Subcutaneous adipose tissue (tissue), 4 donors: Measurements from ENCODE around the gene CXXC5. TPM values are rescaled to one million over a fixed set of nuclear protein-coding genes. Genes with fewer than 3 reads are reported as not detected.

Experiments
- total RNA-seq, 4 donors: library from RNA; depleted of rRNA; stranded (reverse); fragments of >200 nt; gene quantifications; one replicate each; pipeline ENCODE4 v1.1.0, GENCODE V29; 2016
- TF ChIP-seq, protein P1 (sequence below): fragments of 450-650 bp; IDR thresholded peaks from one replicate; pipeline ENCODE4 v1.5.1; 2016; ENCODE audit warnings: low read depth, mild to moderate bottlenecking, control low read depth, antibody characterized with exemption, moderate library complexity

Gene CXXC5
- total RNA-seq, 4 donors from 2014 or later: 19.1 to 68.4 (median 45.7) TPM

DNA sequence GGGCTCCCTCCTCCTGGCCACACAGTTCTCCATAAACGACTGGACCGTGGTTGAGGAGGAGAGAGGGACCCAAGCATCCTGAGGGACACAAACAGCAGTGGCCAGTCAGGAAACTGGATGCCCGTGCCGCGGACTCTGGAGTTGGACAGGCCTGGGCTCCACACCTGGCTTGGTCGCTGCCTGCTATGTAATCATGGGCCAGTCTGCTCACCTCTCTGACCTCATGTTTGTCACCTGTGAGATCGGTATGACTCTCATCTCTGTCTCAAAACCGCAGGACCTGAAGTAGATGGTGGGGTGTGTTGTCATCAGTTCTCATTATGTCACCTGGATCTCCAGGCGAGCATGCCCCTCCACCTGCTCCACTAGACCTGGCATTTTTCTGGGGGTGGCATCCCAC lies 14.5 kb downstream of the CXXC5 start:
- TF ChIP-seq, protein P1, sequence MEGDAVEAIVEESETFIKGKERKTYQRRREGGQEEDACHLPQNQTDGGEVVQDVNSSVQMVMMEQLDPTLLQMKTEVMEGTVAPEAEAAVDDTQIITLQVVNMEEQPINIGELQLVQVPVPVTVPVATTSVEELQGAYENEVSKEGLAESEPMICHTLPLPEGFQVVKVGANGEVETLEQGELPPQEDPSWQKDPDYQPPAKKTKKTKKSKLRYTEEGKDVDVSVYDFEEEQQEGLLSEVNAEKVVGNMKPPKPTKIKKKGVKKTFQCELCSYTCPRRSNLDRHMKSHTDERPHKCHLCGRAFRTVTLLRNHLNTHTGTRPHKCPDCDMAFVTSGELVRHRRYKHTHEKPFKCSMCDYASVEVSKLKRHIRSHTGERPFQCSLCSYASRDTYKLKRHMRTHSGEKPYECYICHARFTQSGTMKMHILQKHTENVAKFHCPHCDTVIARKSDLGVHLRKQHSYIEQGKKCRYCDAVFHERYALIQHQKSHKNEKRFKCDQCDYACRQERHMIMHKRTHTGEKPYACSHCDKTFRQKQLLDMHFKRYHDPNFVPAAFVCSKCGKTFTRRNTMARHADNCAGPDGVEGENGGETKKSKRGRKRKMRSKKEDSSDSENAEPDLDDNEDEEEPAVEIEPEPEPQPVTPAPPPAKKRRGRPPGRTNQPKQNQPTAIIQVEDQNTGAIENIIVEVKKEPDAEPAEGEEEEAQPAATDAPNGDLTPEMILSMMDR: no peak

- TF ChIP-seq, protein P1: no peak
Observed at GRCh38 chr5:139663207-139664085, 15.3 kb downstream of the CXXC5 start.

DNA sequence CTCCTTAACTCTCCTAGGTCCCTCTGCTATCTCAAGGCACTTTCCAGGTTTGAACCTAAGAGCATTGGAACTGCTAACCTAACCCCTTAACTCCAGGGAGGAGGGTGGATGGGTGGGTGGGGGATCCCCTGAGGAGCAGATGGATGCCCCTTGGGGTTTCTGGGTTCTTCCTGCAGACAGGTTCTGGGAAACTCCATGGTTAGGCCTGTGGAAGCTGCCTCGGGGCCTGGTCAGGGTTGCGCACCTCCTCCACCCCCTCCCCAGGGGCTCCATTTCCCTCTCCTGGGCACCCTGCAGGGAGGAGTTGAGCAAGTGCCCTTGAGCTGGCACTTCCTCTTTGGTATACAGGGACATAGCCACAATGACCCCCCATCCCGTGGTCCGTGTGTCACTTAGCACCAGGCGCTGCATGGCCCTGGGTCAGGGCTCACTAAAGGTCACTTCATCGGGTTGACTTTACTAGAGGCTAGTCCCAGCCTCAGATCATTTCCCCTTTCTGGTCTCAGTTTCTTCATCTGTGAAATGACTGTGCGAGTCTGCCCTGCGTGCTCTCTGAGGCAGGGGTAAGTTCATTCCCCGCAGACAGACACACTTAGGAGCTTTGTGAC lies 16.0 kb downstream of the CXXC5 start:
- TF ChIP-seq, protein P1: no peak

DNA sequence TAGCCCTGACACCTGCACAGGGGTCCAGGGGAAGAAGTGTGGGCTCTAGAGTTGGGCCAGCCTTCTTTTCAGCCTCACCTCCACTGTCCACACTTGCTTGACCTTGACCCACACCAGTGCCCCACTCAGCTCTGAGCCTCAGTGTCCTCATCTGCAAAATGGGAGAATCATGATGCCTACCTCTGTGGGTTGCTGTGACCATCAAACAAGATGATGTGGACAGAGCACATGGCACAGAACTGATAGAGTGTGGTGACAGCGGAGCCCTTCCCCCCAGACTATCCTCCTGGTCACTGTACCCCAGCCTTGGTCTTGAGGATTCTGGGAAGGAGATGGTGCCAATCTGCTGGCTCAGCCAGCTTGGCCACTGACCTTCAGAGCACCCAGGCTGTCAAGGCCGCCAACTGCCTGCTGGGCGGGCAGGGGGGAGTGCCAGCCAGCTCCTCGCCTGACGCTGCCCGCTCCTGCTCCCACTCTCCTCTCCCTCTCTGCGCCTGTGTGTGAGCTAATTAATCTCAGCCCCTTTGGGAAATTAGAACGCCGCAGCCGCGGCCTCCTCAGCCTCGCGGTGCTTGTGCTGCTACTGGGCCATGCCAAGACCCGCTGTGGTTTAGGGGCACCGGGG lies 16.7 kb downstream of the CXXC5 start:
- TF ChIP-seq, protein P1: no peak

DNA sequence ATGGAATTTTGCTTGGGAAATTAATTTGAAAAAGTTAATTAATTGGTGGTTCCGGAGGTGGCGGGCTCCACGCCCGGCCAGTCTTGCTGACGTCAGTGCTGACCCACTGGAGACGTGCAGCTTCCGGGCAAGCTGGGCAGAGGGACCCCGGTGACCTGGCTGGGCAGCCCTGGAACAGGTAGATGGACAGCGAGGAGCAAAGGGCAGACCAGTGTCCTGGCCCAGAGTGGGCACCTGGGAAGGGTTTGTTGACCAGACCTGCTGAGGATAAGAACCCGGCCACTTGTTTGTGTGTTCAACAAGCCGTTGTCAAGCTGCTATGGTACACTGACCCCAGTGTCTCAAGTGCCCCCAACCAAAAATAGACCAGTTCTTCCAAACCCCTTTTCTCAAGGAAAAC lies 17.5 kb downstream of the CXXC5 start:
- TF ChIP-seq, protein P1: no peak

DNA sequence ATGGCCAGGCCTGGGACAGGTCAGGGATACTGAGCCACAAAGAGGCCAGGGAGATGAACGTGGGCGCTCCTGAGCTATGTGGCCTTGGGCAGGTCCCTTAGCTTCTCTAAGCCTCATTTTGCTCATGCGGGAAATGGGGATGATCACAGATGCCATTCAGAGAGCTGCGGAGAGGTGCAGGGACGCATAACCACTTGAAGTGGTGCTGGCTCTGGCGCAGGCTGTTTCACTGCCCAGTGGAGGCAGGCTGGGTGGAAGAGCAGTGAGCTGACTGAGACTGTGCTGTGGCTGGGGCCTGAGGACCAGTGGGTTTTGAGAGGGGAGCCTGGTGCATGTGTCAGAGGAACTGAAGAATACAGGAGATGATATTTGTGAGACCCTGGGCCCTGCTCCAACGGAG lies 18.4 kb downstream of the CXXC5 start:
- TF ChIP-seq, protein P1: no peak
